ENCODE measurements around the gene ROGDI.

Gene ROGDI

DNA sequence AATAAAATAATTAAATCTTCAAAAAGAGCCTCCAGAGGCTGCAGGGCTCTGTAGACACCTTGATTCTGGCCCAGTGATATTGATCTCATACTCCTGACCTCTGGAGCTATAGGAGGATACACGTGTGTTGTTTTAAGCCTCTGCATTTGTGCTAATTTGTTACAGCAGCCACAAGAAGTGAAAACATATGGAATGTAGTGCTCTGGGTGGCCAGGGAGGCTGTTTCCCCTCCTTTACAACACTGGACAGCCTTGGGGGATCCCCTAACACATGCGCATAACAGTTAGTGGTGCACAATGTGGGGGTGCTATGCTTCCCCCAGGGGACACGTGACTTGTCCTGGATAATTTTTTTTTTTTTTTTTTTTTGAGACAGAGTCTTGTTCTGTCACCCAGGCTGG is 30.8 kb downstream of the ROGDI start:
- Histone ChIP-seq H3K4me2 (ENCODE audit: low read length) (no peak overlapping the region), H3K27me3 (ENCODE audit: low read depth, low read length) (no peaks in the 10 kb centered on the region), H3K36me3 (replicated peaks; ENCODE audit: low read depth, low read length) (no peaks in the 10 kb centered on the region), H3K9ac (ENCODE audit: low read length) (no peak overlapping the region), H4K20me1 (ENCODE audit: insufficient read depth, low read length) (no peaks in the 10 kb centered on the region), H3K27ac (ENCODE audit: low read length) (no peak overlapping the region), H2AFZ (ENCODE audit: low read depth, low read length) (0 out of 2 replicates have a peak overlapping the region, but pooled peaks have one; percentile 30), H3K9me3 (ENCODE audit: insufficient read depth, low read length) (no peaks in the 10 kb centered on the region), H3K4me1 (ENCODE audit: low read length) (peaks cover 3% of the 10 kb centered on the region; the same call in 1 of the 2 replicates), H3K79me2 (ENCODE audit: low read length) (peaks cover 3% of the 10 kb centered on the region), H3K4me3 (ENCODE audit: low read length) (no peak overlapping the region)
- TF ChIP-seq EZH2phosphoT487 (IDR thresholded peaks at IDR 0.05; ENCODE audit: low read depth) (no peak), CTCF (IDR thresholded peaks at IDR 0.05; ENCODE audit: low read depth, low read length) (no peak)

DNA sequence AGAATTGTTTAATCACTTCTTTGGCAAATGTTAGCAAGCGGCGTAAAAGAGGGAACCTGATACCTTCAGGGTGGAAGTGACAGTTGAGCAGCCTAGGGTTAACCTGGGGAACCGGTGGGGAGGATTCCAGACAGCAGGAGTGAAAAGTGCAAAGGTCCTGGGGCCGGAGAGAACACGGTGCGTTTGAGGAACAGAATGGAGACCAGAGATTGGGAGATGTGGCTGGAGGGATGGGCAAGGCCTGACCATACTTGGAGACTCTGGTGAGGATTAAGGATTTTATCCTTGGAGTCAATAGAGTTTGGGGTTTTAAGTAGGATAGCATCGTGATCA is 33.2 kb downstream of the ROGDI start:
- Histone ChIP-seq H3K27ac (ENCODE audit: low read length) (no peak overlapping the region), H3K36me3 (replicated peaks; ENCODE audit: low read depth, low read length) (no peaks in the 10 kb centered on the region), H4K20me1 (ENCODE audit: insufficient read depth, low read length) (no peaks in the 10 kb centered on the region), H3K4me1 (ENCODE audit: low read length) (peaks cover 10% of the 10 kb centered on the region), H3K4me2 (ENCODE audit: low read length) (peak overlapping the region; percentile 86), H3K4me3 (ENCODE audit: low read length) (peak overlapping the region; percentile 81), H3K27me3 (ENCODE audit: low read depth, low read length) (no peaks in the 10 kb centered on the region), H2AFZ (ENCODE audit: low read depth, low read length) (peak overlapping the region; percentile 73), H3K79me2 (ENCODE audit: low read length) (peaks cover 15% of the 10 kb centered on the region), H3K9ac (ENCODE audit: low read length) (peak overlapping the region; percentile 4; the same call in 1 of the 2 replicates), H3K9me3 (ENCODE audit: insufficient read depth, low read length) (no peaks in the 10 kb centered on the region)
- TF ChIP-seq EZH2phosphoT487 (IDR thresholded peaks at IDR 0.05; ENCODE audit: low read depth) = no peak
- no peak for TF ChIP-seq CTCF (IDR thresholded peaks at IDR 0.05; ENCODE audit: low read depth, low read length)

GRCh38 chr16:4768549-4769305 is 33.7 kb downstream of the ROGDI start:
- peaks cover 3% of the 10 kb centered on the region for H3K36me3 ChIP-seq (replicated peaks; ENCODE audit: low read depth, low read length)
- no peaks in the 10 kb centered on the region for H4K20me1 ChIP-seq (ENCODE audit: insufficient read depth, low read length)
- TF ChIP-seq CTCF (IDR thresholded peaks at IDR 0.05; ENCODE audit: low read depth, low read length) (no peak), EZH2phosphoT487 (IDR thresholded peaks at IDR 0.05; ENCODE audit: low read depth) (no peak)
- peak overlapping the region; percentile 25 for H3K27ac ChIP-seq (ENCODE audit: low read length)
- peak overlapping the region; percentile 70 for H3K9ac ChIP-seq (ENCODE audit: low read length)
- H3K4me3 ChIP-seq (ENCODE audit: low read length) = peak overlapping the region; percentile 81
- peak overlapping the region; percentile 86 for H3K4me2 ChIP-seq (ENCODE audit: low read length)
- H3K27me3 ChIP-seq (ENCODE audit: low read depth, low read length) = no peaks in the 10 kb centered on the region
- no peaks in the 10 kb centered on the region for H3K9me3 ChIP-seq (ENCODE audit: insufficient read depth, low read length)
- peaks cover 10% of the 10 kb centered on the region for H3K4me1 ChIP-seq (ENCODE audit: low read length)
- H3K79me2 ChIP-seq (ENCODE audit: low read length) = peaks cover 16% of the 10 kb centered on the region
- peak overlapping the region; percentile 73 for H2AFZ ChIP-seq (ENCODE audit: low read depth, low read length)

DNA sequence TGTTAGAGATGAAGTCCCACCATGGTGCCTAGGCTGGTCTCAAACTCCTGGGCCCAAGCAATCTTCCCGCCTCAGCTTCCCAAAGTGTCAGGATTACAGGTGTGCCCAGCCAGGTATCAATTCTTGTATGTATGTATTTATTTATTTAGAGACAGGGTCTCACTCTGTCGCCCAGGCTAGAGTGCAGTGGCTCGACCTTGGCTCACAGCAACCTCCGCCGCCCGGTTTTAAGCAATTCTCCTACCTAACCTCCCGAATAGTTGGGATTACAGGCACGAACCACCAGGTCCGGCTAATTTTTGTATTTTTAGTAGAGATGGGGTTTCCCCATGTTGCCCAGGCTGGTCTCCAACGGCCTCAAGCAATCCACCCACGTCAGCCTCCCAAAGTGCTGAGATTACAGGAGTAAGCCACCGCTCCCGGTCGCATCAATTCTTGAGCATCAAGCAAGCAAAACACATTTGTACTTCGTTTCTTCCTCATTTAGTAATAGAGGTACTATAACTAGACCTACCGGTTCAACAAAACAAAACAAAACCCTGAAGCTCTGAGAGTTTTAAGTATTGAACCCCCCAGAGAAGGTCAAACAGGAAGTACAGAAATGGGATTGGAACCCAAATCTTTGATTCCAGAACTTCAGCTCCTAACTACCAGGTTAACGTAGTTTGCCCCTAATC is 34.4 kb downstream of the ROGDI start:
- Histone ChIP-seq H3K4me3 (ENCODE audit: low read length) (peak overlapping the region; percentile 81), H3K27ac (ENCODE audit: low read length) (peak overlapping the region; percentile 25), H3K4me1 (ENCODE audit: low read length) (peaks cover 10% of the 10 kb centered on the region), H3K9ac (ENCODE audit: low read length) (peak overlapping the region; percentile 70), H3K27me3 (ENCODE audit: low read depth, low read length) (no peaks in the 10 kb centered on the region), H3K4me2 (ENCODE audit: low read length) (peak overlapping the region; percentile 86), H3K79me2 (ENCODE audit: low read length) (peaks cover 18% of the 10 kb centered on the region), H3K9me3 (ENCODE audit: insufficient read depth, low read length) (no peaks in the 10 kb centered on the region), H4K20me1 (ENCODE audit: insufficient read depth, low read length) (no peaks in the 10 kb centered on the region), H3K36me3 (replicated peaks; ENCODE audit: low read depth, low read length) (peaks cover 7% of the 10 kb centered on the region), H2AFZ (ENCODE audit: low read depth, low read length) (peak overlapping the region; percentile 73)
- no peak for TF ChIP-seq EZH2phosphoT487 (IDR thresholded peaks at IDR 0.05; ENCODE audit: low read depth)
- no peak for TF ChIP-seq CTCF (IDR thresholded peaks at IDR 0.05; ENCODE audit: low read depth, low read length)
